HepG2 (cell line): ENCODE data around the gene TMED9. TPM values are rescaled to one million over a fixed set of nuclear protein-coding genes. Genes with fewer than 3 reads are reported as not detected.

Source experiments
- ATRX ChIP-seq: sonication (generic); formaldehyde crosslinking; IDR thresholded peaks from 2 replicates; pipeline ENCODE4 v1.4.0; 2020; ENCODE audit warnings: missing genetic modification reagents, borderline replicate concordance
- FOXK1 ChIP-seq: sonication (generic); formaldehyde crosslinking; IDR thresholded peaks from 2 replicates; pipeline ENCODE4 v1.4.0; 2020; ENCODE audit warnings: low read depth, missing genetic modification reagents, borderline replicate concordance
- HDAC1 ChIP-seq: sonication (generic); formaldehyde crosslinking; IDR thresholded peaks from 2 replicates; pipeline ENCODE4 v1.5.1; 2020; ENCODE audit warnings: mild to moderate bottlenecking, missing genetic modification reagents
- HNRNPK ChIP-seq: fragments of 200-400 bp; formaldehyde crosslinking; IDR thresholded peaks from 2 replicates; pipeline ENCODE4 v1.6.1; 2018; ENCODE audit warnings: low read length, low read depth, moderate library complexity, mild to moderate bottlenecking; ENCODE audit not compliant: poor library complexity, severe bottlenecking
- SMARCE1 ChIP-seq: fragments of 450-650 bp; IDR thresholded peaks from 2 replicates; pipeline ENCODE4 v1.6.1; 2017; ENCODE audit warnings: borderline replicate concordance
- SP140L ChIP-seq: sonication (generic); formaldehyde crosslinking; IDR thresholded peaks from 2 replicates; pipeline ENCODE4 v1.4.0; 2020; ENCODE audit warnings: missing genetic modification reagents, borderline replicate concordance
- SPEN ChIP-seq: sonication (generic); formaldehyde crosslinking; IDR thresholded peaks from 2 replicates; pipeline ENCODE4 v1.5.1; 2020; ENCODE audit warnings: low read depth, mild to moderate bottlenecking, missing genetic modification reagents
- ZBTB20 ChIP-seq: sonication (generic); formaldehyde crosslinking; IDR thresholded peaks from 2 replicates; pipeline ENCODE4 v1.8.1; 2023; ENCODE audit warnings: missing genetic modification reagents, low read depth, mild to moderate bottlenecking, borderline replicate concordance
- ZBTB8A ChIP-seq: sonication (generic); formaldehyde crosslinking; IDR thresholded peaks from 2 replicates; pipeline ENCODE4 v1.4.0; 2020; ENCODE audit warnings: mild to moderate bottlenecking, low read depth, missing genetic modification reagents, borderline replicate concordance
- ZNF180 ChIP-seq: sonication (generic); formaldehyde crosslinking; IDR thresholded peaks from 2 replicates; pipeline ENCODE4 v1.4.0; 2020; ENCODE audit warnings: low read depth, missing genetic modification reagents, borderline replicate concordance
- ZNF558 ChIP-seq: sonication (generic); formaldehyde crosslinking; IDR thresholded peaks from 2 replicates; pipeline ENCODE4 v1.9.0; 2022; ENCODE audit warnings: mild to moderate bottlenecking, missing genetic modification reagents, borderline replicate concordance
- ZNF629 ChIP-seq: sonication (generic); formaldehyde crosslinking; conservative IDR thresholded peaks from 2 replicates; pipeline ENCODE4 v1.5.0; 2020; ENCODE audit warnings: missing genetic modification reagents
- ZNF674 ChIP-seq: sonication (generic); formaldehyde crosslinking; IDR thresholded peaks from 2 replicates; pipeline ENCODE4 v1.5.0; 2020; ENCODE audit warnings: low read depth, mild to moderate bottlenecking, missing genetic modification reagents
- ZNF773 ChIP-seq: sonication (generic); formaldehyde crosslinking; IDR thresholded peaks from 2 replicates; pipeline ENCODE4 v1.4.0; 2020; ENCODE audit warnings: missing genetic modification reagents, borderline replicate concordance
- polyA plus RNA-seq, 8 experiments: library from polyadenylated mRNA; depleted of rRNA in 3 of 8; stranded (reverse) in 7 of 8; unstranded in 1 of 8; fragments of >200 nt; fragmentation: Illumina TruSeq in 4 of 8; extraction: Trizol in 4 of 8; gene quantifications; 2 replicates each; pipeline versions ENCODE4 v1.2.1 to v1.2.3, GENCODE V29; 2011 to 2016; ENCODE audit warnings: low read depth in 4 of 8, missing spikeins in 1 of 8, mixed read lengths in 1 of 8; ENCODE audit not compliant: insufficient read depth in 1 of 8
- total RNA-seq, 5 experiments: library from RNA; depleted of rRNA; stranded (reverse); fragments of >200 nt; fragmentation: Illumina TruSeq; extraction: Trizol; gene quantifications; 2 replicates each; pipeline ENCODE4 v1.2.3, GENCODE V29; 2016; ENCODE audit warnings: low read depth in 1 of 5
- TF ChIP-seq, protein P1 (sequence below): sonication (generic); formaldehyde crosslinking; IDR thresholded peaks from 2 replicates; pipeline ENCODE4 v1.4.0; 2020; ENCODE audit warnings: mild to moderate bottlenecking, missing genetic modification reagents
- TF ChIP-seq, protein P2 (sequence below): sonication (generic); formaldehyde crosslinking; IDR thresholded peaks from 2 replicates; pipeline ENCODE4 v1.8.1; 2023; ENCODE audit warnings: mild to moderate bottlenecking, missing genetic modification reagents
- TF ChIP-seq, protein P3 (sequence below): sonication (generic); formaldehyde crosslinking; IDR thresholded peaks from 2 replicates; pipeline ENCODE4 v1.5.0; 2020; ENCODE audit warnings: mild to moderate bottlenecking, missing genetic modification reagents, borderline replicate concordance
- TF ChIP-seq, protein P4 (sequence below): sonication (generic); formaldehyde crosslinking; IDR thresholded peaks from 2 replicates; pipeline ENCODE4 v1.5.1; 2020; ENCODE audit warnings: mild to moderate bottlenecking, moderate library complexity, missing genetic modification reagents

Gene TMED9
- total and polyA plus RNA-seq, 2 of the 13 experiments (the other 11 are each of a cell fraction or from before 2014, with no cell fraction given): 161 to 350 TPM

DNA sequence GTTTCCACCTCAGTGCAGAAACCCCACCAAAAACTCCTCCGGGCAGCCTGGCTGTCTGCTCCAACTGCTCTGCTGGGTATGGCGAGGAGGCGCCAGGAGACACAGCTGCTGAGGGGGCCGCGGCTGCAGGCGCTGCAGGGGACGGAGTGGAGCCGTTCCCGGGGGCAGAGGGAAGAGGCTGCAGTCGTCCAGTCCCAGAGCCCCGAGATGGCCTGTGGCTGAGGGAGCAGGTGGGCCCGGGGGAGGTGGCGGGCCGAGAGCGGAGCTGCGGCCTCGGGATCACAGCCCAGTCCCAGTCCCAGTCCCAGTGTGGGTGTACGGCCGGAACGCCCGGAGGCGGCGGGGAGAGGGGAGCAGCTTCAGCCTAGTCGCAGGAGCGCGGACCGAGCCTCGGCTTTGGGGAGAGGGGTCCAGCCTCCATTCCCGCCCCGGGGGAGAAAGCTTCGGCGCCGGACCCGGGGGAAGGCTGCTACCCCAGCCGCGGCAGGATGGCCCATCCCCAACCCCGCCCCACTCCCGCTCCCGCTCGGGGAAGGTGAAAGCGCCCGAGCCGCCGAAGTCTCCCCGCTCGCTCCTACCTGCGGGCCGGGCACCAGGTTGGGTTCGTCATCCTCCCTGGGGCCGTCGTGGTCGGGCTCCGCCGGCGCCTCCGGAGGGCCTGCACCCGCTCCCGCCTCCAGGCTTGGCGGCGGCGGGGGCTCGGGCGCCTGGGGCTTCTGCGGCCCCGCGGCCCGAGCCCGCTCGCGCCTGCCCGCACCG lies 38.2 kb upstream of the TMED9 start (continued):
- TF ChIP-seq, protein P1, sequence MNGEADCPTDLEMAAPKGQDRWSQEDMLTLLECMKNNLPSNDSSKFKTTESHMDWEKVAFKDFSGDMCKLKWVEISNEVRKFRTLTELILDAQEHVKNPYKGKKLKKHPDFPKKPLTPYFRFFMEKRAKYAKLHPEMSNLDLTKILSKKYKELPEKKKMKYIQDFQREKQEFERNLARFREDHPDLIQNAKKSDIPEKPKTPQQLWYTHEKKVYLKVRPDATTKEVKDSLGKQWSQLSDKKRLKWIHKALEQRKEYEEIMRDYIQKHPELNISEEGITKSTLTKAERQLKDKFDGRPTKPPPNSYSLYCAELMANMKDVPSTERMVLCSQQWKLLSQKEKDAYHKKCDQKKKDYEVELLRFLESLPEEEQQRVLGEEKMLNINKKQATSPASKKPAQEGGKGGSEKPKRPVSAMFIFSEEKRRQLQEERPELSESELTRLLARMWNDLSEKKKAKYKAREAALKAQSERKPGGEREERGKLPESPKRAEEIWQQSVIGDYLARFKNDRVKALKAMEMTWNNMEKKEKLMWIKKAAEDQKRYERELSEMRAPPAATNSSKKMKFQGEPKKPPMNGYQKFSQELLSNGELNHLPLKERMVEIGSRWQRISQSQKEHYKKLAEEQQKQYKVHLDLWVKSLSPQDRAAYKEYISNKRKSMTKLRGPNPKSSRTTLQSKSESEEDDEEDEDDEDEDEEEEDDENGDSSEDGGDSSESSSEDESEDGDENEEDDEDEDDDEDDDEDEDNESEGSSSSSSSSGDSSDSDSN (CRISPR knock-in tag): peak; percentile 39; the same call in 1 of the 2 replicates
- TF ChIP-seq ZBTB8A (CRISPR knock-in tag) (no peak), ZBTB20 (CRISPR knock-in tag) (peak; percentile 11; the same call in 1 of the 2 replicates), ZNF773 (CRISPR knock-in tag) (0 out of 2 replicates have a peak, but pooled peaks have one; percentile 59), ZNF629 (CRISPR knock-in tag) (no peak), SP140L (CRISPR knock-in tag) (no peak), ZNF180 (CRISPR knock-in tag) (no peak), HDAC1 (CRISPR knock-in tag) (0 out of 2 replicates have a peak, but pooled peaks have one; percentile 32), ZNF558 (CRISPR knock-in tag) (no peak), SPEN (no peak), SMARCE1 (no peak), ATRX (CRISPR knock-in tag) (no peak), HNRNPK (peak; percentile 54), ZNF674 (CRISPR knock-in tag) (no peak), FOXK1 (CRISPR knock-in tag) (no peak)
- TF ChIP-seq, protein P2, sequence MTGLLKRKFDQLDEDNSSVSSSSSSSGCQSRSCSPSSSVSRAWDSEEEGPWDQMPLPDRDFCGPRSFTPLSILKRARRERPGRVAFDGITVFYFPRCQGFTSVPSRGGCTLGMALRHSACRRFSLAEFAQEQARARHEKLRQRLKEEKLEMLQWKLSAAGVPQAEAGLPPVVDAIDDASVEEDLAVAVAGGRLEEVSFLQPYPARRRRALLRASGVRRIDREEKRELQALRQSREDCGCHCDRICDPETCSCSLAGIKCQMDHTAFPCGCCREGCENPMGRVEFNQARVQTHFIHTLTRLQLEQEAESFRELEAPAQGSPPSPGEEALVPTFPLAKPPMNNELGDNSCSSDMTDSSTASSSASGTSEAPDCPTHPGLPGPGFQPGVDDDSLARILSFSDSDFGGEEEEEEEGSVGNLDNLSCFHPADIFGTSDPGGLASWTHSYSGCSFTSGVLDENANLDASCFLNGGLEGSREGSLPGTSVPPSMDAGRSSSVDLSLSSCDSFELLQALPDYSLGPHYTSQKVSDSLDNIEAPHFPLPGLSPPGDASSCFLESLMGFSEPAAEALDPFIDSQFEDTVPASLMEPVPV (CRISPR knock-in tag): peak; percentile 67; the same call in 1 of the 2 replicates
- TF ChIP-seq, protein P3, sequence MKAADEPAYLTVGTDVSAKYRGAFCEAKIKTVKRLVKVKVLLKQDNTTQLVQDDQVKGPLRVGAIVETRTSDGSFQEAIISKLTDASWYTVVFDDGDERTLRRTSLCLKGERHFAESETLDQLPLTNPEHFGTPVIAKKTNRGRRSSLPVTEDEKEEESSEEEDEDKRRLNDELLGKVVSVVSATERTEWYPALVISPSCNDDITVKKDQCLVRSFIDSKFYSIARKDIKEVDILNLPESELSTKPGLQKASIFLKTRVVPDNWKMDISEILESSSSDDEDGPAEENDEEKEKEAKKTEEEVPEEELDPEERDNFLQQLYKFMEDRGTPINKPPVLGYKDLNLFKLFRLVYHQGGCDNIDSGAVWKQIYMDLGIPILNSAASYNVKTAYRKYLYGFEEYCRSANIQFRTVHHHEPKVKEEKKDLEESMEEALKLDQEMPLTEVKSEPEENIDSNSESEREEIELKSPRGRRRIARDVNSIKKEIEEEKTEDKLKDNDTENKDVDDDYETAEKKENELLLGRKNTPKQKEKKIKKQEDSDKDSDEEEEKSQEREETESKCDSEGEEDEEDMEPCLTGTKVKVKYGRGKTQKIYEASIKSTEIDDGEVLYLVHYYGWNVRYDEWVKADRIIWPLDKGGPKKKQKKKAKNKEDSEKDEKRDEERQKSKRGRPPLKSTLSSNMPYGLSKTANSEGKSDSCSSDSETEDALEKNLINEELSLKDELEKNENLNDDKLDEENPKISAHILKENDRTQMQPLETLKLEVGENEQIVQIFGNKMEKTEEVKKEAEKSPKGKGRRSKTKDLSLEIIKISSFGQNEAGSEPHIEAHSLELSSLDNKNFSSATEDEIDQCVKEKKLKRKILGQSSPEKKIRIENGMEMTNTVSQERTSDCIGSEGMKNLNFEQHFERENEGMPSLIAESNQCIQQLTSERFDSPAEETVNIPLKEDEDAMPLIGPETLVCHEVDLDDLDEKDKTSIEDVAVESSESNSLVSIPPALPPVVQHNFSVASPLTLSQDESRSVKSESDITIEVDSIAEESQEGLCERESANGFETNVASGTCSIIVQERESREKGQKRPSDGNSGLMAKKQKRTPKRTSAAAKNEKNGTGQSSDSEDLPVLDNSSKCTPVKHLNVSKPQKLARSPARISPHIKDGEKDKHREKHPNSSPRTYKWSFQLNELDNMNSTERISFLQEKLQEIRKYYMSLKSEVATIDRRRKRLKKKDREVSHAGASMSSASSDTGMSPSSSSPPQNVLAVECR (CRISPR knock-in tag): peak; percentile 26; the same call in 1 of the 2 replicates
- TF ChIP-seq, protein P4, sequence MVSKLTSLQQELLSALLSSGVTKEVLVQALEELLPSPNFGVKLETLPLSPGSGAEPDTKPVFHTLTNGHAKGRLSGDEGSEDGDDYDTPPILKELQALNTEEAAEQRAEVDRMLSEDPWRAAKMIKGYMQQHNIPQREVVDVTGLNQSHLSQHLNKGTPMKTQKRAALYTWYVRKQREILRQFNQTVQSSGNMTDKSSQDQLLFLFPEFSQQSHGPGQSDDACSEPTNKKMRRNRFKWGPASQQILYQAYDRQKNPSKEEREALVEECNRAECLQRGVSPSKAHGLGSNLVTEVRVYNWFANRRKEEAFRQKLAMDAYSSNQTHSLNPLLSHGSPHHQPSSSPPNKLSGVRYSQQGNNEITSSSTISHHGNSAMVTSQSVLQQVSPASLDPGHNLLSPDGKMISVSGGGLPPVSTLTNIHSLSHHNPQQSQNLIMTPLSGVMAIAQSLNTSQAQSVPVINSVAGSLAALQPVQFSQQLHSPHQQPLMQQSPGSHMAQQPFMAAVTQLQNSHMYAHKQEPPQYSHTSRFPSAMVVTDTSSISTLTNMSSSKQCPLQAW (CRISPR knock-in tag): peak; percentile 11; the same call in 1 of the 2 replicates
